ENCODE data around the gene CPT1A.
A peak's percentile ranks its signal among the peaks of the same experiment; 100 is the strongest.

CPT1A gene

DNA sequence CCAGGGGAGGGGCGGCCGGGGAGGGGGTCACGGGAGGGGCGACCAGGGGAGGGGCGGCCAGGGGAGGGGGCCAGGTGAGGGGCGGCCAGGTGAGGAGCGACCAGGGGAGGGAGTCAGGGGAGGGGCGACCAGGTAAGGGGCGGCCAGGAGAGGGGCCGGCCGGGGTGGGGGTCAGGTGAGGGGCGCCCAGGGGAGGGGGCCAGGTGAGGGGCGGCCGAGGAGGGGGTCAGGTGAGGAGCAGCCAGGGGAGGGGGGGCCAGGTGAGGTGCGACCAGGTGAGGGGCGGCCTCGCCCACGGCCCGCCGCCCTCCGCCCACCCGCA, 90.8 kb downstream of the CPT1A start:
- DNase-seq (ENCODE audit: low spot score) = no peak
- TF ChIP-seq, protein P1, sequence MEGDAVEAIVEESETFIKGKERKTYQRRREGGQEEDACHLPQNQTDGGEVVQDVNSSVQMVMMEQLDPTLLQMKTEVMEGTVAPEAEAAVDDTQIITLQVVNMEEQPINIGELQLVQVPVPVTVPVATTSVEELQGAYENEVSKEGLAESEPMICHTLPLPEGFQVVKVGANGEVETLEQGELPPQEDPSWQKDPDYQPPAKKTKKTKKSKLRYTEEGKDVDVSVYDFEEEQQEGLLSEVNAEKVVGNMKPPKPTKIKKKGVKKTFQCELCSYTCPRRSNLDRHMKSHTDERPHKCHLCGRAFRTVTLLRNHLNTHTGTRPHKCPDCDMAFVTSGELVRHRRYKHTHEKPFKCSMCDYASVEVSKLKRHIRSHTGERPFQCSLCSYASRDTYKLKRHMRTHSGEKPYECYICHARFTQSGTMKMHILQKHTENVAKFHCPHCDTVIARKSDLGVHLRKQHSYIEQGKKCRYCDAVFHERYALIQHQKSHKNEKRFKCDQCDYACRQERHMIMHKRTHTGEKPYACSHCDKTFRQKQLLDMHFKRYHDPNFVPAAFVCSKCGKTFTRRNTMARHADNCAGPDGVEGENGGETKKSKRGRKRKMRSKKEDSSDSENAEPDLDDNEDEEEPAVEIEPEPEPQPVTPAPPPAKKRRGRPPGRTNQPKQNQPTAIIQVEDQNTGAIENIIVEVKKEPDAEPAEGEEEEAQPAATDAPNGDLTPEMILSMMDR (IDR thresholded peaks at IDR 0.05; ENCODE audit: borderline replicate concordance, control extremely low read depth, extremely low read depth, insufficient read depth, missing control alignments) = no peak
- in situ Hi-C loops (cut with MboI; ENCODE audit: low sequenced_read_pairs, unreplicated experiment) = no loop called here

DNA sequence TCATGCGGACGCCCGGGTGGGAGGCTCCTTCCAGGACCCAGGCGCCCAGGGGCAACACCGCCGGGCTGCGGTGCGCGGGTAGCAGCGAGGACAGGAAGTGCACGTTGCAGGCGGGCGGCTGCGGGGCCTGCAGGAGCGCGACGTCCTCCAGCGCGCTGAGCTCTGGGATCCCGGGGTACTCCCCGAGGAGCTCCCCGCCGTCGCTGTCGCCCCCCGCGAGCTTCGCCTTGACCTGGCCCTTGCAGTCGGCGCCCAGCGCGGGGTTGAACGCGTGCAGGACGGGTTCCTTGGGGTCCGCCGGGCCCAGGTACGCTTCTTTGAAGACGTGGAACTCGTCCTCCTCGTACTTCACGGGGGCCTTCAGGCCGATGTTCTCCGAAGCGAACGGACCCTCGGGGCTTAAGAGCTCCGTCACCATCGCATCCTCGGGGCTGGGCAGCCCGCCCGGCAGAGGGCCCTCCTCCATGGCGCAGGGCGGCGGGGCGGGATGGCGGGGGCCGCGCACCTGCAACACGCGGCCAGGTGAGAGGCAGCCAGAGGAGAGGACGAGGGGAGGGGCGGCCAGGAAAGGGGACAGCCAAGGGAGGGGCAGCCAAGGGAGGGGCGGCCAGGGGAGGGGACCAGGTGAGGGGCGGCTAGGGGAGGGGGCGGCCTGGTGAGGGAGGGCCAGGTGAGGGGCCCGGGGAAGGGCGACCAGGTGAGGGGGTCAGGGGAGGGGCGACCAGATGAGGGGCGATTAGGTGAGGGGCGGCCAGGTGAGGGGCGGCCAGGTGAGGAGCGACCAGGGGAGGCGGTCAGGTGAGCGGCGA, 91.3 kb downstream of the CPT1A start:
- TF ChIP-seq, protein P1 (IDR thresholded peaks at IDR 0.05; ENCODE audit: borderline replicate concordance, control extremely low read depth, extremely low read depth, insufficient read depth, missing control alignments) = no peak
- DNase-seq (ENCODE audit: low spot score) = peak; percentile 45
- in situ Hi-C loops (cut with MboI; ENCODE audit: low sequenced_read_pairs, unreplicated experiment) = no loop called here

DNA sequence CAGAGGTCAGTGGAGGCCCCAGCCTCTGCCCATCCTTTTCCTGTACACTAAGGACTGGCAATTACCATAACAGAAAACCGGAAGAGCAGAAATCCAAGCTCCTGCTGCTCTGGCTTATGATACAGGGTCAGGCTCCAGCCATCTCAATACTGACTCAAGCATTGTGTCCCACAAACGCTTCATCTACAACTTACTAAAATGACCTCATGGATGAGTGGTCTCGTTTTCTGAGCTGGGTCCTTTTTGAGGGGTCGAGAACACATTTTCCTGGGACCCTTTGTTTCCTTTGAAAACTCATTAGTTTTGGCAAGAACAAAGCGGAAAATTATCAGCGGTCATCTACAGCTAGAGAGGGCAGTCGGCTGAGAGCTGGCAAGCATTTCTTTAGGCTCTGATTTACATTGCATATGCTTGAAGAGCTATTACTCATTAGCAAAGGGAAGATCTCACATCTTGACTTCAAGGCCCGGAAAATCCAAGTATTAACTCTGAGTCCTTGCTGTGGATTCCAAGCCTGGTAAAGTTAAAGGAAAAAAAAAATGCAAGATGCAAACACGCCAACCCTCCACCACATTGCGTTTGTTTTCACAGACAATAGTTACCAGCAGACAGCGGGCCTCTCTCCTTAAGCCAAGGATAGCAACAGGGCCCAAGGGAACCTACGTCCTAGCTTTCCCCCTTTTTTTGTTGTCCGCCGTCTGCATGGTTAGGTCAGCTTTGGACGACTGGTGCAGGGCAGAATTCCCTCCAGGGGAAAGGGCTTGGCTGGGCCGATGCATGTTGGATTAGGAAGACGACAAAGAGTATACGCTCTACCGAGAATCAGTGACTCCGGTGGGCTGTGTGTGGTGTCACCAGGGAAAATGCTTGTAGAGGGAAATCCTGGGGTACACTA, 92.2 kb downstream of the CPT1A start:
- TF ChIP-seq, protein P1 (IDR thresholded peaks at IDR 0.05; ENCODE audit: borderline replicate concordance, control extremely low read depth, extremely low read depth, insufficient read depth, missing control alignments) = no peak
- in situ Hi-C loops (cut with MboI; ENCODE audit: low sequenced_read_pairs, unreplicated experiment) = no loop called here
- no peak for DNase-seq (ENCODE audit: low spot score)

DNA sequence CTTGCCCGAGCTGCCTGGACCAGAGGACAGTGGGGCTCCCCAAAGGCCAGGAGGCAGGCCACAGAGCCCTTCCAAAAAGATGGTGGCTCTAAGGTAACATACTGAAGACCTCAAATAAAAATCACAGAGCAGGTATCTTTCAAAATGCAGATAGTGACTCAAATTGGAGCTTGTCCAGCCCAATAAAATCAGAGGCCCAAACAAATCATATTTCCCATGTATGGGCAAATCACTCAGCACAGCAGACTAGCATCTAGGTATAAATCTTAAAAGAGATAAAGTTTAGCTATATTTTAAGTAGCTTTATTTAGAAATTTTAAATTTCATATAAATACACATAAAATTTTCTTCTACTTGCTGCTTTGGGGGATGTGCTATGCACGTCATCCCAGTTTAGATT, 93.7 kb downstream of the CPT1A start:
- in situ Hi-C loops (cut with MboI; ENCODE audit: low sequenced_read_pairs, unreplicated experiment) = no loop called here
- DNase-seq (ENCODE audit: low spot score) = no peak
- TF ChIP-seq, protein P1 (IDR thresholded peaks at IDR 0.05; ENCODE audit: borderline replicate concordance, control extremely low read depth, extremely low read depth, insufficient read depth, missing control alignments) = no peak

DNA sequence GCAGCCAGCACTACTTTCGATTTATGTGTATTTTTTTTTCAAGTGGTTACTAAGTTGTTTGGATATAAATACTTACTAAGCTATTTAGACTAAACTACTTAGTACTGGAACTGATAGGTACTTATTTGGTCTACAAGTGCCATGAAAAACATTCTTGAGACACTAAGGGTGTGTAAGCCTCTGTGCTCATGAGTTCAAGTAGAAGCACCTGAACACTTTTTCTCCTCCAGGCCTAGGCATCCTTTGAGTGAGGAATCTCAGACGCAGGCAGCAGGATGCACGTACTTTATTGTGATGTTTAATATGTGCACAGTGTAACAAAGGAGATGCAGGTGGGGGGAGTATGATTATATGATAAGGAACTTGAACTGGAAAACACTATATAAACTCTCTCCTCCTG, 98.2 kb downstream of the CPT1A start:
- in situ Hi-C loops (cut with MboI; ENCODE audit: low sequenced_read_pairs, unreplicated experiment) = no loop called here
- DNase-seq (ENCODE audit: low spot score) = no peak
- TF ChIP-seq, protein P1 (IDR thresholded peaks at IDR 0.05; ENCODE audit: borderline replicate concordance, control extremely low read depth, extremely low read depth, insufficient read depth, missing control alignments) = no peak

DNA sequence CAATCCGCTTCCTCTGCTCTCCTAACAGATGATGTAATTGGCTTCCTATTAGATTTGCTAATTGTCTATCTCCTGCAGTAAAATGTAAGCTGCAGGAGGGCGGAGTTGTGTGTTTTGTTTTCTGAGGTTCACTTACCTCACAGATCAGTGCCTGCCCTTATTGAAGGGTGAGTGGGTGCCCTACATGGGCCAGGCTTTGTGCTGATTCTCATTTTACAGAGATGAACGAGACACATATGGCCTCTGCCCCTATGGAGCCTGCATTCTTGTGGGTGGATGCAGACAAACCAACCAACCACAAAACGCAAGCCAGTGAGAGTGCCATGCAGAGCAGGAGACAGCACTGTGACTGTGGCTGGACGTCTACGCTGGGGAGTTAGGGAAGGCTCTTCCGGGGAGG, 100.3 kb downstream of the CPT1A start:
- in situ Hi-C loops (cut with MboI; ENCODE audit: low sequenced_read_pairs, unreplicated experiment) = no loop called here
- no peak for DNase-seq (ENCODE audit: low spot score)
- TF ChIP-seq, protein P1 (IDR thresholded peaks at IDR 0.05; ENCODE audit: borderline replicate concordance, control extremely low read depth, extremely low read depth, insufficient read depth, missing control alignments) = no peak
